HTR-8/SVneo (cell line): ENCODE data around the gene PIAS1.
A peak's percentile ranks its signal among the peaks of the same experiment; 100 is the strongest.
"Not testable (repeated sequence)": the region's sequence is repeated elsewhere in the genome, so short reads cannot be mapped to it uniquely, and the experiment has no call there.

ENCODE experiments used
- DNase-seq: peaks from one replicate; pipeline ENCODE4 v3.0.0; 2011; ENCODE audit warnings: low spot score, mixed read lengths; ENCODE audit not compliant: insufficient read length
- FAIRE-seq: peaks from 2 replicates; lab custom pipeline; 2011; peaks lifted over from hg19 to GRCh38; lab: Jason Lieb, UNC

Gene PIAS1

DNA sequence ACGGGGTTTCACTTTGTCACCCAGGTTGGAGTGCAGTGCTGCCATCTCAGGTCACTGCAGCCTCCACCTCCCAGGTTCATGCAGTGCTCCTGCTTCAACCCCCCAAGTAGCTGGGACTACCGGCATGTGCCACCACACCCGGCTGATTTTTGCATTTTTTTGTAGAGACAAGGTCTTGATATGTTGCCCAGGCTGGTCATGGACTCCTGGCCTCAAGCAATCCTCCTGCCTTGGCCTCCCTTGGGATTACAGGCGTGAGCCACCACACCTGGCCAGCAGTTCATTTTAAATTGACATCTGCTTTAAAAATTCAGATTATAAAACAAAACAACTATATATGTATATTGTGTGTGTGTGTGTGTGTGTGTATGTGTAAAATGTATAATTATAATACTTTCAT lies 112.7 kb downstream of the PIAS1 start:
- DNase-seq (no peak), FAIRE-seq (no peak)

DNA sequence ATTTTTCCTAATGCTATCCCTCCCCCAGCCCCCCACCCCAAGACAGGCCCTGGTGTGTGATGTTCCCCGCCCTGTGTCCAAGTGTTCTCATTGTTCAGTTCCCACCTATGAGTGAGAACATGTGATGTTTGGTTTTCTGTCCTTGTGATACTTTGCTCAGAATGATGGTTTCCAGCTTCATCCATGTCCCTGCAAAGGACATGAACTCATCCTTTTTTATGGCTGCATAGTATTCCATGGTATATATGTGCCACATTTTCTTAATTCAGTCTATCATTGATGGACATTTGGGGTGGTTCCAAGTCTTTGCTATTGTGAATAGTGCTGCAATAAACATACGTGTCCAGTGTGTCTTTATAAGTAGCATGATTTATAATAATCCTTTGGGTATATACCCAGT lies 117.9 kb downstream of the PIAS1 start:
- FAIRE-seq, DNase-seq: not testable (repeated sequence)

DNA sequence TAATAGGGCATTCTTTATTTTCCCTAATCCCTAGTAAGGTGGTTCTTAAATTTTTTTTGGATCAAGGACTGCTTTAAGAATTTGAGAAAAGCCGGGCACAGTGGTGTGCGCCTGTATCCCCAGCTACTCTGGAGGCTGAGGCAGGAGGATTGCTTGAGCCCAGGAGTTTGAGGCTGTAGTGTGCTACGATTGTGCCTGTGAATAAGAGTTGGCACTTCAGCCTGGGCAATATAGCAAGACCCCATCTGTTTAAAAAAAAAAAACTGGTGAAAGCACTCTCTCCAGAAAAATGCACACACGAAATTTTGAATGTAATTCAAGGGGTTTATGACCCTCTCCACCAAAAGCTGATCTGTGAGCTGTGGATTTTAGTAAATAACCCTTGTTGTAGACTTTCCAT lies 119.0 kb downstream of the PIAS1 start:
- DNase-seq = no peak
- no peak for FAIRE-seq

DNA sequence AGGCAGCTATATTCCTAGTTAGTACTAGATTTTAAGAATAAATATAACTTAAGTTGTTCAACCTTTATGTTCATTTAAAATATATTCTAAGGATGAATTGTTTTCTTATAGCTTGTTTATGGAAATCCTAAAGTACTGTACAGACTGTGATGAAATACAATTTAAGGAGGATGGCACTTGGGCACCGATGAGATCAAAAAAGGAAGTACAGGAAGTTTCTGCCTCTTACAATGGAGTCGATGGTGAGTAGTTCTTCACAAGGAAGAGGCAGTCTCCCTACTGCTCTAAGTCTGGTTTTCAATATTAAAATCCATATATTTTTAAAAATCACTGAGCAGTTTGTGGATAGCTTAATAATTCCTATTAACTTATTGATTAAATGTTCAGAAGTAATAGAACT lies 121.4 kb downstream of the PIAS1 start:
- FAIRE-seq (no peak), DNase-seq (no peak)

DNA sequence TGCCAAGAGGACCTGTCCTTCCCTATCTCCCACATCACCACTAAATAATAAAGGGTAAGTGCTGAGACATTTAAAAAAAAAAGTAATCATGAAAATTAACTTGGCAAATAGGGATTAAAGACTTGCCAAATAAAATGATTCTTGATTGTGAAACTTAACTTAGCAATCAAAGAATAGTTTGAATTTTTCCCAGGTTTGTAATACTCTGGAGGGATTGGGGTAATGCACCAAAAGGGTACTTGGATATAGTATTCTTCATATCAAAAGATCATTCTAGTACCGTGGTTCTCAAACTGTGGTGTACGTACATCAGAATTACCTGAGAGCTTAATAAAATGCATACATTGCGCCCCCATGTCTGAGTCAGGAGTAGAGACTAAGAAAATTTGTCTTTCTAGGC lies 122.5 kb downstream of the PIAS1 start:
- DNase-seq (no peak), FAIRE-seq (no peak)

DNA sequence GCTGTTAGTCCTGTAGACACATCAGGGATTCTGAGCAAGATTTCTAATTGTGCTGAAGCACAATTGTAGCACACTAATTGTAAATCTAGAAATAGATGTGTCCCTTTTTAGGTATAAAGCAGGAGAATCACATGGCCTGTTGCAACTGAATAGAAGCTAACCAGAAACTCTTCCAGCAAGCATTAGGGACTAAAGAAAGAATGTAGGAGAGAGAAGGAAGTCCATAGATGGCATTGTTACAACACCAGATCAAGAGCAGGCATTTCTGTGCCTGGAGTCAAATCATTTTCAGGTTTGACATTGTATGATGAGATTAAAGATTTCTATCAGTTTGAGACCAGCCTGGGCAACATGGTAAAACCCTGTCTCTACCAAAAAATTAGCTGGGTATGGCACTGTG lies 123.6 kb downstream of the PIAS1 start:
- FAIRE-seq (no peak), DNase-seq (no peak)

DNA sequence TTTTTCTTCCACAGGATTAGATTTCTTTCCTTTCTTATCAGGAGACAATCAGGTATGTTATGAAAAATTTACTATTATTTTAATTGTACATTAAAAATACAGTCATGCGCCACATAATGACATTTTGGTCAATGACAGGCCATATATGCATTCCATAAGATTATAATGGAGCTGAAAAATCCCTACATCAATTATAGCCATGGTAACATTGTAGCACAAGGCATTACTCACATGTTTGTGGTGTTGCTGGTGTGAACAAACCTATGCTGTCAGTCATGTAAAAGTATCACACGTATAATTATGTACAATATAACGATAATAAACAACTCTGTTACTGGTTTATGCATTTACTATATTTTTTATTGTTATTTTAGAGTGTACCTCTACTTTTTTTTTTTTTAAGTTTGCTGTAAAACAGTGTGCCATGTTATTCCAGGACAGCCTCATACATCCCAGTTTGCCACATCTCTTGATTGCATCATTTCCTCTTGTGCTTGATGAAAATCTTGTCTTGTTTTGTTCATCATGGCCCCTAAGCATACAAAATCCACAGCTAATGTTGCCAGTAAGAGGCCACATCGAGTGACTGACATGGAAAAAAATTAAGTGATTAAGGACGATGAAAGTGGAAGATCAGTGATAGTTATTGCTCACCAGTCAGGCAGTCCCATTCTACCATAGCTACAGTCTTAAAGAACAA lies 129.7 kb downstream of the PIAS1 start:
- DNase-seq = no peak
- no peak for FAIRE-seq

DNA sequence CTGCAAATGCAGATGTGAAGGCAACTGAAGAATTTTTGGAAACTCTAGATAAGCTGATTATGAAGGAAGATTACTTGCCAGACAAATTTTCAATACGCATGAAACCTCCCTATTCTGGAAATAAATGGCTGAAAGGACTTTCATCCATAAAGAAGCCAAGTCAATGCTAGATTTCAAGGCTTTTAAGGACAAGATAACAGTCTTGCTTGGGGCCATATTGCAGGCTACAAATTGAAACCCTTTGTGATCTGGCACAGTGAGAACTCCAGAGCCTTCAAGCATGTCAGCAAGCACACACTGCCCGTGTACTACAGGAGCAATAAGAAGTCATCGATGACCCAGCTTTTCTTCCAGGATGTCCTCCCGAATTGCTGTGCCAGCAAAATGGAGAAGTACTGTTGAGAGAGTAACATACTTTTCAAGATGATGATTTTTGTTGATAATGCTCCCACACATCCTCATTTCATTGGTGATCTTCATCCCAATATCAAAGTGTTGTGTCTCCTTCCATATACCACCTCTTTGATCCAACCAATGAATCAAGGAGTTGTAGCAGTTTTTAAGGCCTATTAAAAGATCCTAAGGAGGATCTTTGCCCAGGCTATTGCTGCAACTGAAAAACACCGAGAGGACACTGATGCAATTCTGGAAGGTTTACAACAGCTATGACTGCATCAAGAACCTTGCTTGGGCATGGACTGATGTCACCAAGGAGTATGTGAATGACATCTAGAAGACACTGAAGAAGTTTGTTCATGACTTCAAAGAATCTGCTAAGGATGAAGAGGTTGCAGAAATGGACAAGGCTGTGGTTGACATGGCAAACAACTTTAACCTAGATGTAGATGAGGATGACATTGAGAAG lies 130.7 kb downstream of the PIAS1 start:
- no peak for FAIRE-seq
- DNase-seq = no peak

DNA sequence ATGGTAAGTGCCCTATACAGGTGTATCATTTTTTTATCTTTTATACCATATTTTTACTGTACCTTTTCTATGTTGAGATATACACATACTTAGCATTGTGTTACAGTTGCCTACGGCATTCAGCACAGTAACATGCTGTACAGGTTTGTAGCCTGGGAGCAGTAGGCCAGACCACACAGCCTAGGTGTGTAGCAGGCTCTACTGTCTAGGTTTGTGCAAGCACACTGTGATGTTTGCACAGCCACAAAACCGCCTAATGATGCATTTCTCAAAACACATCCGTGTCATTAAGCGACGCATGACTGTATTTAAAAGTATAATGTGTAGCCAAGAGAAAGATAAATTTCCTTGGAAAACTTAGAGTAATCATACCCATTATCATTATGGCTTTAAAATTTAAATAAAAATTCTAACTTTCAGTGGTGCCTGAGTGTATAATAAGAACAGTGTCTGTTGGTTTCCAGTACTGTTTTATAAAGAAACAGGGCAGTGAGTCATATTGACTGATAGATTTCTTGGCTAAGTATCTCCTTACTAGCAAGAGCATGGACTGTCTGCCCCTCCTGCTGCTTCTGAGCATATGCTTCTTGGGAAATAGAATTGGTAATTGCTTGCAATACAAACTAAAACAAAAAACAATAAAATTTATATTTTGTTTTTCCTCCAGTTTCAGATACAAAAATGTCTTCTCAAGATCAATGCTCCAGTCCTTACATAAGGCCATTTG lies 132.7 kb downstream of the PIAS1 start:
- DNase-seq (no peak), FAIRE-seq (peak; percentile 9)

DNA sequence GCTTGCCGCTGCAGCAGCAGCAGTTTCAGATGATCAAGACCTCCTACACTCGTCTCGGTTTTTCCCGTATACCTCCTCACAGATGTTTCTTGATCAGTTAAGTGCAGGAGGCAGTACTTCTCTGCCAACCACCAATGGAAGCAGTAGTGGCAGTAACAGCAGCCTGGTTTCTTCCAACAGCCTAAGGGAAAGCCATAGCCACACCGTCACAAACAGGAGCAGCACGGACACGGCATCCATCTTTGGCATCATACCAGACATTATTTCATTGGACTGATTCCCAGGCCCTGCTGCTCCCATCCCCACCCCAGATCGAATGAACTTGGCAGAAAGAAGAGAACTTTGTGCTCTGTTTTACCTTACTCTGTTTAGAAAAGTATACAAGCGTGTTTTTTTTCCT lies 133.4 kb downstream of the PIAS1 start:
- FAIRE-seq (no peak), DNase-seq (no peak)

DNA sequence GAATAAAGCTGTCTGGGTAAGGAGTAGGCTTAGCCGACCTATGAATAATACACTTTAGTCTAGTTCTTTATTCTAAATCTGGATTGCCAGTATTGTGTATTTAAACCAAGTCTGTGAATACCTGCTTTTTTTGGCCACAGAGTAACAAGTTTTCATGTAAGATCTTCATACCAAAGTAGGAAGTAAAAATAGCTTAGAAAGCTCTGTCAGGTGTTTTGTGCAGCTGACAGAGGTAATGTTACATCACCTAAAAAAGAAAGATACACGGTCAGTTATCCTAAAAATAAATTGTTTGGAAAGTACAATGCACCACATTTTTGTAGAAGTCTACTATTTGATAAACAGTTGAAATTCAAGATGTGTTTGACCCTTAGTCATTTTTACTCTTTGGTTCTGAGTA lies 134.5 kb downstream of the PIAS1 start:
- FAIRE-seq (no peak), DNase-seq (no peak)

DNA sequence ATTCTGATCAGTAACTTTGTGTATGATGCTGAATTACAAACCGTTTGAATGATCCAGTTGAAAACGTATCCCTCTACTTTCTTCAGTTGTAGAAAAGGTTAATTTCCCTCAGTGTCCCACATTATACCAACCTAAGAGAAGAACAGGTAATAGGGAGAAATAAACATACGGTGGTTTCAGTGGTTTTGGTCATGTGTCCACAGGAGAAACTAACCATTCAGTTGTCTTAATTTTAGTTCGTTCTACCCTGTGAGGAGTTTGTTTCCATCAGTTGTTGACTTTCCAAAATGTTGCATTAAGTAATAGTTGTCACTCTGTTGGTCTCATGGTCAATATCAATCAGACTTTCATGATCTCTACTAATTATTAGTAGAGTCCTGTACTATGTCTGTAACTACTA lies 135.9 kb downstream of the PIAS1 start:
- DNase-seq = no peak

DNA sequence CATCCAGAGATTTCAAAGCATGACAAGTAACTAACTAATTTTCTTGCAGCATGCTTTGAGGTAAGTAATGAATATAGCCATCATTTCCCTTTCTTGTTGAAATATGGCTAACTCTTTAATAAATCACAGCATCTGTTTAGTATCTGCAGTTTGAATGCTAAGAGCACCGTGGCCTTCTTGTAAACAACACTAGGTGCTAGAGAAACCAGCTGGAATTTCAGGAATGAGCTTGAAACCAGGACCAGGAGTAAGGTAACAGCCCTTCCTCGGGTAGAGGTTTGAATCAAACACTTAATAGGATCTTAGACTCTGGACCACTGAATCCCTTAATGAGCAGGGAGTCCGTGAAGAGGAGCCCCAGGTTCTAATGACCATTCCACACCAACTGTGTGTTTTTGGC lies 137.4 kb downstream of the PIAS1 start:
- DNase-seq = no peak
- no peak for FAIRE-seq

More for the DNA sequence above, 135.9 kb downstream of the PIAS1 start:
- no peak for FAIRE-seq

DNA sequence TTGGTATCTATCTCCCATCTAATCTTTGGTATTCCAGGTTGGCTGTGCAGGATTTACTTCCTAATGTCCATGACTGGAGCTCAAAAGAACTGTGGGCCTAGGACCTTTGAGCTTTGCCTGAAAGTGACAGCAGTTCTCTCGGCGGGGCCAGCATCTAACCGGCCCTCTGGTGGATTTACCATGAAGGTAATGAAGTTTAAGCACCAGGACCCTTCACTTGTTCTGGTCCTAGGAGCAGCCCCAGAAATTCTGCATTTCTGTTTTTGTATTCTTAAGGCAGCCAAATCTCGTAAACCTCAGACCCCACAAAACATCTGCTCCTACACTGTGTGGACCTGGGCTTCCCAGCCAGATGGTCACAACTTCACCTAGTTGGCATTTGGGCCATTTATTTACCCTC lies 138.0 kb downstream of the PIAS1 start:
- no peak for DNase-seq
- no peak for FAIRE-seq

DNA sequence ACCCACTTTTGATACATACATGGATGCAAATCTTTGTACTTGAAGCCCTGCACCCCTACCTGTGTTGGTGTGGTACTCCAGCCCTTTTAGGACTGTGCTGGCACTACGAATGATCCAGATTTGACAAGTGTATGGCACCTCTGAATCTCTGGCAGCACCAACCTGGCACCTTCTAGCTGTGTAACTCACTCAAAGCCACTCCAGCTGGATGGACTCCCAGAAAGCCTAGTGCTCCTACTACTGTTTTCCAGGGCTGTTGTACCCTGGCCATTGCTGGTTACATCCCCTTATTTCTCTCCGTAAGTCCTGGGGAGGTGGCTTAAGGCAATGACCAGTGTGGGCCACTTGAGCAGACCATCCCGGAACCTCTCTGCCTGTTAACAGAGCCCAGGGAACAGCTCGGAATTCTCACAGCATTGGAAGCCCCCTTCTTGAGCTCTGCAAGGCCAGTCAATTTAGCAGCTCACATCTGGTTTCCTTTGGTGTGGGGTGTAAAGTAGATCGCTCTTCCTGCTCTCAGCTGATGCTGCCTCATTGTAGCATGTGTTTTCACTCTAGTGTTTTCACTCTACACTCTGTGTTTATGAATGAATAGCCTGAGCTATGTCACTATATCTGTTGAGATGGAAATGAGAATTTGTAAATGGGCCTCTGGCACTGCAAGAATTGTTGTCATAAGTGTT lies 138.8 kb downstream of the PIAS1 start:
- no peak for FAIRE-seq
- no peak for DNase-seq

DNA sequence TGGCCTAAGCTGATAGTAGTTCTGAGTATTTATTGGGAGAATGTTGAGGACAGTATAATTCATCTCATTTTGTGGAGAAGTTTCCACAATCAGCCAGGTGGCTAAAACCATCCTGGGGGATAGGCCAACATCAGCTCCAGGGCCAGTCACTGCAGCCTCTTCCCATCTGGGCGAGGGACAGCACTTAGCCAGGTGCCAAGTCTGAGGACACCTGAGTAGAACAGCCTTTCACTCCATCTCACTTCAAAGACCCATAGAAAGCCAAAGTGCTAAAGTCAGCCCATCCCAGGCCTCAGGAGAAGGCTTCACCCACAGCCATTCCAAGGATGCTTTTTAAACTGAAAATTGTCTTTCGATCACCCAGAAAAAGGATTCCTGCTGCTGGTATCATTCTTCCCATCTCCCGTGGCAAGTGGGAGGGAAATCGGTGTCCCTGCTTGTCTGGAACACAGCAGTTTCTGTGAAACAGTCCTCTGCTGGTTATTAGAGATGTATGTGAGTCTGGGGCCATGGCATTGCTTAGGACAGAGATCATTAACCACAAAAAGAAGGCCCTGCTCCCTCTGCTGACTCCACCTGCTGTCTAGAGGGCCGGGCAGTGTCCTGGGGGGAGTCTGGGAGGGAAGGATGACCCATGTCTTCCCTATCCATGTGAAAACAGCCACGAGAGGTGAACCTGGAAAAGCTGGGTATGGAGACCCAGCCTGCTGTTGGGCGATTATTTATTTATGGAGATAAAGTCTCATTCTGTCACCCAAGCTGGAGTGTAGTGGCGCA lies 141.4 kb downstream of the PIAS1 start:
- FAIRE-seq (peak; percentile 33), DNase-seq (no peak)

DNA sequence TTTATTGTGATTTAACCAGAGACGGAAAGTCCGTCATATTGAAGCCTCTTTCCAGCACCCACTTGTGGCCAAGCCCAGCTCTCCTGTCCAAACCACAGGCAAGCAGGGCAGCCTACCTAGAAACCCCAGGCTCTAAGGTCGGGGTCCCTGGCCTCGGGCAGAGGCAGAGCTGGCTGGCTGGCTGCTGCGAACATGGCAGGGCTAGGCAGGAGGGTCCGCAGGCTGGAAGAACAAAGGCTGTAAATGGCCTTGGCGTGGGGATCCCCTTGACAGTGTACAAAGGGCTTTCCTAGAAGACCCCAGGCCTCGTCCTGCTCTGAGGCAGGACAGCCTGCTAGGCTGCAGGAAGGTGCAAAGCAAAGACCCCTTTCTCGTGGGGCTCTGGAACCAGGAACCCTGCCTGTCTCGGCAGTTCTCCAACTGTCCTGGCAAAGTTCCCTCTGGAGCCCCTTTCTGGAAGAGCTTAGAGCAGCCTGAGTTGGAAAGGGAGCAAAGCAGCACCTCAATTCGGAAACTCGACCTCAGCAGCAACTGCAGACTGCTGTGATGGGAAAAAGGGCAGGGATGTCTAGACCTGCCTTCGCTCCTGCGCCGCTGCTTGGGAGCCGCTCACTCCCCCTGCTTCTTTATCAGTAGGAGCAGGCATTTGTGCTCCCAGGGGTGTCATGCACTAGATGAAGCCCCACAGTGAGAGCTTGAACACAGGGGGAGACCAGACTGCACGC lies 142.5 kb downstream of the PIAS1 start:
- FAIRE-seq = peak; percentile 4
- no peak for DNase-seq

DNA sequence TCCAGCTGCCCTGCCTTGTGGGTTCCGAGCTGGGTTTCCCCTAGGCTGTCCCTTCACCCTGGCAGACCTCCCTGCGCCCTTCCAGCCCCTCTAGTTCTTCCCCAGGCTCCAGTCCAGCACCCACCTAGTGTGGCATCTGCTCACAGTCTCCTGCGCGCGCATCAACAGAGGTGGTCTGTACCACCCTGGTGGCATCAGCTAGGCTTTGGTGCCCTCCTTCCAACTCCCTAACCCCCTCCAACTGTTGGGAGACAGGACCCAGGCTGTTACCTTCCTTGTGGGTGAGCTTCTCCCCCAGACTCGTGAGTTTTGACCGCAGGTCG lies 143.0 kb downstream of the PIAS1 start:
- FAIRE-seq = no peak
- DNase-seq = no peak
